B cell (primary cell): ENCODE data around the gene STARD3. TPM values are rescaled to one million over a fixed set of nuclear protein-coding genes. Genes with fewer than 3 reads are reported as not detected.

Experiments
- ATAC-seq: fragments of 200-7000 bp; cut with Tn5 transposase; one replicate; pipeline ENCODE4 v1.10.0; 2021; ENCODE audit warnings: low read depth, mild to moderate bottlenecking, moderate number of reproducible peaks, moderate library complexity
- CTCF ChIA-PET: fragments of 350-600 bp; sonication (Branson Sonifier 250); formaldehyde crosslinking; loops from one replicate; lab custom pipeline; 2021; ENCODE audit warnings: antibody characterized with exemption, inconsistent platforms; lab: Charles Lee
- POLR2A ChIA-PET: fragments of 350-600 bp; sonication (Branson Sonifier 250); formaldehyde crosslinking; loops from one replicate; lab custom pipeline; 2021; ENCODE audit warnings: antibody characterized with exemption; lab: Charles Lee
- DNase-seq: peaks from one replicate; pipeline ENCODE4 v3.0.0; 2013
- H2AFZ ChIP-seq: 2 replicates; pipeline ENCODE4 v1.6.1; 2012; ENCODE audit warnings: mild to moderate bottlenecking, low read depth, low read length; ENCODE audit not compliant: insufficient read depth, poor library complexity, severe bottlenecking
- H3K27ac ChIP-seq, 2 donors: 1 replicate in 1 of 2; 2 replicates in 1 of 2; pipeline ENCODE4 v1.5.1; 2012 to 2013; ENCODE audit warnings: low read length in 2 of 2, mild to moderate bottlenecking in 2 of 2, moderate library complexity in 1 of 2
- H3K27me3 ChIP-seq, 4 experiments: fragments of 200-600 bp in 1 of 4; sonication (generic) in 1 of 4; replicated peaks in 1 of 4; 1 replicate in 2 of 4; 2 replicates in 2 of 4; pipeline versions ENCODE4 v1.6.1 to v1.7.0; 2013 to 2016; ENCODE audit warnings: low read length in 3 of 4, mild to moderate bottlenecking in 2 of 4, mixed read lengths in 1 of 4, moderate library complexity in 1 of 4; ENCODE audit not compliant: insufficient read depth in 4 of 4, control insufficient read depth in 3 of 4; ENCODE audit errors: control extremely low read depth in 1 of 4
- H3K36me3 ChIP-seq, 2 experiments: replicated peaks in 1 of 2; 1 replicate in 1 of 2; 2 replicates in 1 of 2; pipeline versions ENCODE4 v1.6.1 to v1.7.1; 2013; ENCODE audit warnings: low read length in 1 of 2; ENCODE audit not compliant: insufficient read depth in 2 of 2, control insufficient read depth in 1 of 2; ENCODE audit errors: control extremely low read depth in 1 of 2, extremely low read depth in 1 of 2
- H3K4me1 ChIP-seq, 2 donors: fragments of 200-600 bp in 1 of 2; sonication (generic) in 1 of 2; 1 replicate in 1 of 2; 2 replicates in 1 of 2; pipeline versions ENCODE4 v1.5.1 to v1.6.1; 2013 to 2017; ENCODE audit warnings: low read length in 2 of 2; ENCODE audit not compliant: control insufficient read depth in 2 of 2, insufficient read depth in 2 of 2
- H3K4me2 ChIP-seq: replicated peaks from 2 replicates; pipeline ENCODE3; 2012; ENCODE audit warnings: mild to moderate bottlenecking, low read depth, low read length; ENCODE audit not compliant: poor library complexity, severe bottlenecking
- H3K4me3 ChIP-seq, 5 experiments: fragments of 200-600 bp in 1 of 5; sonication (generic) in 1 of 5; 1 replicate in 3 of 5; 2 replicates in 2 of 5; pipeline versions ENCODE4 v1.5.1 to v1.7.0; 2011 to 2016; ENCODE audit warnings: low read length in 4 of 5, mild to moderate bottlenecking in 4 of 5, low read depth in 2 of 5, control low read depth in 1 of 5, moderate library complexity in 1 of 5; ENCODE audit not compliant: insufficient read depth in 1 of 5; ENCODE audit errors: control extremely low read depth in 1 of 5, extremely low read depth in 1 of 5
- H3K79me2 ChIP-seq: fragments of 200-600 bp; sonication (generic); one replicate; pipeline ENCODE4 v1.6.0; 2016; ENCODE audit warnings: low read length; ENCODE audit not compliant: control insufficient read depth, insufficient read depth
- H3K9ac ChIP-seq: fragments of 200-600 bp; sonication (generic); 2 replicates; pipeline ENCODE4 v1.6.1; 2017; ENCODE audit warnings: mild to moderate bottlenecking, low read length, moderate library complexity
- H3K9me3 ChIP-seq, 3 donors: one replicate each; pipeline versions ENCODE4 v1.6.1 to v1.7.1; 2013; ENCODE audit warnings: low read length in 2 of 3; ENCODE audit not compliant: control insufficient read depth in 2 of 3, insufficient read depth in 1 of 3; ENCODE audit errors: control extremely low read depth in 1 of 3
- H4K20me1 ChIP-seq: 2 replicates; pipeline ENCODE4 v1.6.0; 2012; ENCODE audit warnings: mild to moderate bottlenecking, low read length; ENCODE audit not compliant: insufficient read depth, control insufficient read depth, poor library complexity, severe bottlenecking
- H3K27ac Mint-ChIP-seq: one replicate; pipeline ENCODE4 v1.8.0; 2021; ENCODE audit warnings: mixed read lengths
- H3K27me3 Mint-ChIP-seq: one replicate; pipeline ENCODE4 v1.8.0; 2021; ENCODE audit warnings: mixed read lengths
- H3K4me1 Mint-ChIP-seq: one replicate; pipeline ENCODE4 v1.8.0; 2021; ENCODE audit warnings: mixed read lengths
- H3K4me3 Mint-ChIP-seq: one replicate; pipeline ENCODE4 v1.8.0; 2021; ENCODE audit warnings: mixed read lengths
- H3K9me3 Mint-ChIP-seq: one replicate; pipeline ENCODE4 v1.8.0; 2022; ENCODE audit warnings: mixed read lengths; ENCODE audit not compliant: insufficient read depth
- CTCF ChIP-seq: fragments of 200-600 bp; IDR thresholded peaks from one replicate; pipeline ENCODE4 v1.8.0; 2022; ENCODE audit warnings: antibody characterized with exemption, mild to moderate bottlenecking
- EZH2 ChIP-seq: IDR thresholded peaks from 2 replicates; pipeline ENCODE4 v1.6.1; 2012; ENCODE audit warnings: borderline replicate concordance, low read depth, mild to moderate bottlenecking, moderate library complexity, low read length; ENCODE audit not compliant: insufficient read depth, poor library complexity, severe bottlenecking
- WGBS: methylation state at CpG from one replicate; pipeline ENCODE4 v1.1.5; 2013; ENCODE audit warnings: missing lambda C conversion rate; ENCODE audit not compliant: insufficient coverage; 5-methylcytosine and 5-hydroxymethylcytosine counted together
- intact Hi-C: fragments of 100-400 bp; cut with micrococcal nuclease; formaldehyde crosslinking; loops from one replicate; pipeline ENCODE4 v1.10.0; 2022
- polyA plus RNA-seq: library from polyadenylated mRNA; depleted of rRNA; stranded (reverse); fragments of >200 nt; gene quantifications from 2 replicates; pipeline ENCODE4 v1.2.3, GENCODE V29; 2012
- total RNA-seq, 2 donors: library from RNA; stranded (reverse); fragments of 120-200 nt in 1 of 2; gene quantifications; 1 replicate in 1 of 2; 2 replicates in 1 of 2; pipeline versions ENCODE4 v1.2.3 to v1.2.4, GENCODE V29; 2013 to 2022

Gene STARD3
- total and polyA plus RNA-seq, 2 donors (not counting 1 experiment from before 2014, with no cell fraction given) = 93.1 to 231 TPM

- POLR2A ChIA-PET = interaction anchor here (1.1 to 2.0 kb wide), 2 partner anchors 10 to 12 kb away, joined by 3 to 7 read pairs; no protein-coding TSS in a partner anchor
- H2AFZ ChIP-seq = no peak overlapping the region
- peaks cover 28 to 39% of the 10 kb centered on the region in 2 donors for H3K4me1 ChIP-seq
- peaks cover 0 to 20% of the 10 kb centered on the region in 2 experiments for H3K36me3 ChIP-seq
- peaks cover 7% of the 10 kb centered on the region for H3K79me2 ChIP-seq
- no peak overlapping the region for H3K9ac ChIP-seq
- intact Hi-C loops = loop anchor here (5.0 kb wide), 1 partner anchor 202 kb away; the partner anchor contains the start of gene ZPBP2
- CTCF ChIA-PET = interaction anchor here (0.8 to 8.7 kb wide), 6 partner anchors 10 to 44 kb away, joined by 3 to 109 read pairs (median 6); no protein-coding TSS in a partner anchor
- peak overlapping the region; percentile 13 for H3K4me3 Mint-ChIP-seq
- TF ChIP-seq EZH2 = no peak
- TF ChIP-seq CTCF = no peak
- WGBS = 80% methylated on average over 17 of the region's 17 CpGs
- no peaks in the 10 kb centered on the region for H3K9me3 Mint-ChIP-seq
- H3K9me3 ChIP-seq = peaks cover 0 to 2% (median 0%) of the 10 kb centered on the region in 3 donors
- H3K4me1 Mint-ChIP-seq = peaks cover 26% of the 10 kb centered on the region
- H3K4me2 ChIP-seq = no peak overlapping the region
- DNase-seq = no peak
- H3K27ac Mint-ChIP-seq = no peak overlapping the region
- peaks cover 0 to 28% (median 7%) of the 10 kb centered on the region in 4 experiments for H3K27me3 ChIP-seq
- ATAC-seq = peak; percentile 18
- H3K27ac ChIP-seq = no peak overlapping the region
- no peak overlapping the region for H3K4me3 ChIP-seq
- peaks cover 23% of the 10 kb centered on the region for H3K27me3 Mint-ChIP-seq
- no peaks in the 10 kb centered on the region for H4K20me1 ChIP-seq
Observed at GRCh38 chr17:39665642-39666224, 28.8 kb downstream of the STARD3 start.

GRCh38 chr17:39666231-39666600 lies 29.3 kb downstream of the STARD3 start:
- H4K20me1 ChIP-seq = no peaks in the 10 kb centered on the region
- H3K36me3 ChIP-seq = peaks cover 0 to 15% of the 10 kb centered on the region in 2 experiments
- intact Hi-C loops = loop anchor here (5.0 kb wide), 1 partner anchor 201 kb away; the partner anchor contains the start of gene ZPBP2
- peaks cover 7% of the 10 kb centered on the region for H3K79me2 ChIP-seq
- 72% methylated on average over 2 of the region's 2 CpGs for WGBS
- H2AFZ ChIP-seq = no peak overlapping the region
- no peak overlapping the region for H3K27ac Mint-ChIP-seq
- no peak overlapping the region for H3K27ac ChIP-seq
- no peak for DNase-seq
- H3K4me1 Mint-ChIP-seq = peaks cover 24% of the 10 kb centered on the region
- H3K9me3 ChIP-seq = peaks cover 0 to 2% (median 0%) of the 10 kb centered on the region in 3 donors
- H3K4me1 ChIP-seq = peaks cover 27 to 34% of the 10 kb centered on the region in 2 donors
- H3K27me3 Mint-ChIP-seq = peaks cover 23% of the 10 kb centered on the region
- H3K4me2 ChIP-seq = no peak overlapping the region
- peak overlapping the region; percentile 13 for H3K4me3 Mint-ChIP-seq
- POLR2A ChIA-PET = interaction anchor here (1.1 to 2.0 kb wide), 2 partner anchors 10 to 12 kb away, joined by 3 to 7 read pairs; no protein-coding TSS in a partner anchor
- ATAC-seq = no peak
- no peak overlapping the region for H3K4me3 ChIP-seq
- TF ChIP-seq CTCF = no peak
- no peak for TF ChIP-seq EZH2
- CTCF ChIA-PET = interaction anchor here (0.6 to 8.7 kb wide), 9 partner anchors 10 to 292 kb away, joined by 3 to 109 read pairs (median 3); partner anchors contain the start of gene MIEN1
- no peak overlapping the region for H3K9ac ChIP-seq
- no peaks in the 10 kb centered on the region for H3K9me3 Mint-ChIP-seq
- H3K27me3 ChIP-seq = peaks cover 0 to 32% (median 7%) of the 10 kb centered on the region in 4 experiments
